GM21723 (cell line): Measurements from ENCODE around the gene MAN1A1.

ENCODE experiments used
- ATAC-seq: cut with Tn5 transposase; IDR thresholded peaks from one replicate; pipeline ENCODE4 v1.9.1; 2021; ENCODE audit warnings: mild to moderate bottlenecking, moderate library complexity; ENCODE audit not compliant: unreplicated experiment

The MAN1A1 gene

GRCh38 chr6:119326291-119327005 lies 23.1 kb downstream of the MAN1A1 start:
- no peak for ATAC-seq

GRCh38 chr6:119325559-119326265 lies 23.8 kb downstream of the MAN1A1 start:
- no peak for ATAC-seq

- no peak for ATAC-seq
Measured at GRCh38 chr6:119324718-119325117, 24.8 kb downstream of the MAN1A1 start.

GRCh38 chr6:119323931-119324330 lies 25.6 kb downstream of the MAN1A1 start:
- no peak for ATAC-seq

GRCh38 chr6:119323478-119323877 lies 26.1 kb downstream of the MAN1A1 start:
- no peak for ATAC-seq

GRCh38 chr6:119322715-119323350 lies 26.7 kb downstream of the MAN1A1 start:
- no peak for ATAC-seq

- ATAC-seq = no peak
Measured at GRCh38 chr6:119322034-119322433, 27.5 kb downstream of the MAN1A1 start.

GRCh38 chr6:119319694-119320093 lies 29.9 kb downstream of the MAN1A1 start:
- ATAC-seq = no peak

GRCh38 chr6:119318730-119319129 lies 30.8 kb downstream of the MAN1A1 start:
- ATAC-seq = no peak

- ATAC-seq = no peak
Measured at GRCh38 chr6:119318176-119318575, 31.4 kb downstream of the MAN1A1 start.

- no peak for ATAC-seq
Measured at GRCh38 chr6:119317007-119317406, 32.6 kb downstream of the MAN1A1 start.

- peak; percentile 53 for ATAC-seq
Measured at GRCh38 chr6:119314885-119315272, 34.7 kb downstream of the MAN1A1 start.

GRCh38 chr6:119313937-119314884 lies 35.4 kb downstream of the MAN1A1 start:
- peak; percentile 67 for ATAC-seq

- peak; percentile 44 for ATAC-seq
Measured at GRCh38 chr6:119312875-119313338, 36.7 kb downstream of the MAN1A1 start.

- no peak for ATAC-seq
Measured at GRCh38 chr6:119312441-119312840, 37.1 kb downstream of the MAN1A1 start.

- no peak for ATAC-seq
Measured at GRCh38 chr6:119311514-119312142, 37.9 kb downstream of the MAN1A1 start.

GRCh38 chr6:119310486-119311036 lies 39.0 kb downstream of the MAN1A1 start:
- no peak for ATAC-seq

GRCh38 chr6:119308991-119309657 lies 40.4 kb downstream of the MAN1A1 start:
- no peak for ATAC-seq

GRCh38 chr6:119308048-119308570 lies 41.5 kb downstream of the MAN1A1 start:
- no peak for ATAC-seq
